ENCODE results near the gene TRIM41.

Gene TRIM41

GRCh38 chr5:181233801-181234454 lies 10.8 kb downstream of the TRIM41 start:
- DNase-seq: no peak

GRCh38 chr5:181234455-181235306 lies 11.6 kb downstream of the TRIM41 start:
- peak; percentile 18 for DNase-seq

DNA sequence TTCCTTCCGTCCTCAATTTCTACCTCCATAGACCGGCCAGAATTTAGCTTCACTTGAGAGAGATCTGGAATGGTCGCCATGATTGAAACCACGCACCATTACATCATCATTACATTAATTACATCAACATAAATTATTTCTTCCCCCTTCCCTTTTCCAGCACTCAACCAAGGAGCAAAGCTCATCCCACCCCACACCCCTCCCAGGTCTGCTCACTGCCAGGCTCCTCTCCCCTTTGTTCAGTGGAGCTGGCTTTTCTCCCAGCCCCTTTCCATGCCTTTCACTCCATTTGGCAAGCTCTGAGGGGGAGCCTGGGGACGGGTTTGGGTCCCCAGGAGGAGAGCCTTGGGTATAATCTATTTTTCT lies 12.2 kb downstream of the TRIM41 start:
- DNase-seq: no peak

DNA sequence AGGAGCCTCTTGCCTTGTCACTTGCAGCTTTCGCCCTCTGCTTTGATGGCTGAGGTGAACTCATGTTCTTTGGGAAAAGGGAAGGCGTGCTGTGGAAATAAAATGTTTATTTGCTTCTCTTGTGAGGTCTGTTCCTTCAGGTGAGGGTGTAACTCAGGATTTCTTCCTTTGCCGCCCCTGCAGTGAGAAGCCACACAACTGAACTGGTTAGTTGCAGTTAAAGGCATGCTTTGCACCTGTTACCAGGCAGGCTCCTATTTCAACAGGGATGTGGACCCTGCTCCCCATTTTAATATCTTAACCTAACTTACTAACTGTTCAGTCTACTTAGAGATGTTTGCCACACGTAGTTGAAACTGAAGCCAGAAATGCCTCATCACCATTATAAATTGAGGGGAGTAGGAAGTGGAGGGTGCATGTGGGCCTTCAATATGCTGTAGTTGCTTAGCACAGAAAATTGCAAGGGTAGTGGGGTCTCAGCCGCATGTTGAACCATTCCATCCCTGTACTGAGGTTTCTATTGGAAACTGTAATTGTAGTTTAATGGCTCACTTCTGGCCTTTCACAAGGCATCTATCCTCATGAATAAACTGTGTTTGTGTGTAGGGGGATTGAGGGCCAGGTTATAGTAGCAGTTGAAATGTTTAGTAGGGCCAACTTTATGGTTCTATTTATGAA lies 12.7 kb downstream of the TRIM41 start:
- no peak for DNase-seq

GRCh38 chr5:181236471-181236870 lies 13.4 kb downstream of the TRIM41 start:
- DNase-seq: no peak

DNA sequence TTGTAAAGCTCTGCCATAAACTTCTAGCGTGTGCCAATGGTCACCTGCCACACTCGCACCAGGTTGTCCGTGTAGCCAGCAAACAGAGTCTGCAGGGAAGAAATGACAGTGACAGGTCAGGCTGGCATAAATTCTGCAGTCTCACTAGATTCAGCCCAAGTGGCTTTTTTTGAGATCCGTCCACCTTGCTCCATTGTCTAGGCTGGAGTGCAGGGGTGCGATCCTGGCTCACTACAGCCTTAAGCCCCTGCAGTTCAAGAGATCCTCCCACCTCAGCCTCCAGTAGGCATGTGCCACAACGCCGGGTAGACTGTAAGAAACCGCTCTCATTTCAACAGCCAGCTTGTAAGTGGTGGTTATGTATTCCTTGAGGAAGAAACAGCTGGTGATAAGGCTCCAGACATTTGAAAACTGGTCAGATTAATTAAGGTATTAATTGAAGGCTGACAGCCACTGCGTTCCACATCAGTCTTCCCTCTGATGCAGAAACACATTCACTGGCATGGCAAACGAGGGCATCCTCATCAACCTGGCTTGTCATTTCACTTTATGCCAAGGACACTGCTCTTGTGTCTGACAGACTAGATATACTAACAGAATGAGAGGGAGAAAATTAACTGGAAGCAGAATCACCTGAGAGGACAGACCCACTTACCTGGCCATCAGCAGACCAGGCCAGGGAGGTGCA lies 14.0 kb downstream of the TRIM41 start:
- DNase-seq: no peak

GRCh38 chr5:181237729-181238385 lies 14.8 kb downstream of the TRIM41 start:
- no peak for DNase-seq

DNA sequence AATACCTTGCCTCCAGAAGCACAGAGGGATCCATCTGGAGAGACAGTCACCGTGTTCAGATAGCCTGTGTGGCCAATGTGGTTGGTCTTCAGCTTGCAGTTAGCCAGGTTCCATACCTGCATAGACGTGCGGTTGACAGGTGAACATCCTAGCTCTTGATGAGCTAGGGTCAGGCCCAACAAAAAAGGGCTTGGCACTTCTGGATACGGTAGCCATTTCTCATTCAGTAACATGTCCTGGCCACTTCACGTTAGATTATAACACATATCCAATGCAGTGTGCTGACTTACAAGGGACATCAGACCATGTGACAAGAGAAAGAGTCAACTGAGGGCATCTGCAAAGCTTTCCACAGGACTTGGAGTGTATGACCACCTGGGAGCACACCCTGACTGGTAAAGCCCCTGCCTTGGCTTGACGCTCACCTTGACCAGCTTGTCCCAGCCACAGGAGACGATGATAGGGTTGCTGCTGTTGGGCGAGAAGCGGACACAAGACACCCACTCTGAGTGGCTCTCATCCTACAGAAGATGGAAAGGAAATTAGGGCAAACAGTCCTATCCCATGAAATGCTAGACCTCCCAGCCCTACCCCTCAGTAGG lies 16.1 kb downstream of the TRIM41 start:
- no peak for DNase-seq

- peak; percentile 59 for DNase-seq
These were observed 18.4 kb downstream of the TRIM41 start for GRCh38 chr5:181241393-181241975.

DNA sequence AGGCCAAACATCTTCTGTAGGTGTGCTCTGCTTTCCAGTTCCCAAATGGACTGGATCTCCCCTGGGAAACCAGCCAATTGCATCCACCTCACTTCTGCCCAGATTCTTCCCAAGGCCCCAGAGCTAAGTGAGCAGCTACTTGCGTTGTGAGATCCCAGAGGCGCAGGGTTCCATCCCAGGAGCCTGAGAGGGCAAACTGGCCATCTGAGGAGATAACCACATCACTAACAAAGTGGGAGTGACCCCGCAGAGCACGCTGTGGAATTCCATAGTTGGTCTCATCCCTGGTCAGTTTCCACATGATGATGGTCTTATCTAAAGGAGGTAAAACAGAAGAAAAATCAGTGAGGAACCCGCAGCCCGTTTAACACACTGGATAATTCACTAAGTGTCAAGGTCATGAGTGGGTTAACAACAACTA lies 19.0 kb downstream of the TRIM41 start:
- DNase-seq: no peak

DNA sequence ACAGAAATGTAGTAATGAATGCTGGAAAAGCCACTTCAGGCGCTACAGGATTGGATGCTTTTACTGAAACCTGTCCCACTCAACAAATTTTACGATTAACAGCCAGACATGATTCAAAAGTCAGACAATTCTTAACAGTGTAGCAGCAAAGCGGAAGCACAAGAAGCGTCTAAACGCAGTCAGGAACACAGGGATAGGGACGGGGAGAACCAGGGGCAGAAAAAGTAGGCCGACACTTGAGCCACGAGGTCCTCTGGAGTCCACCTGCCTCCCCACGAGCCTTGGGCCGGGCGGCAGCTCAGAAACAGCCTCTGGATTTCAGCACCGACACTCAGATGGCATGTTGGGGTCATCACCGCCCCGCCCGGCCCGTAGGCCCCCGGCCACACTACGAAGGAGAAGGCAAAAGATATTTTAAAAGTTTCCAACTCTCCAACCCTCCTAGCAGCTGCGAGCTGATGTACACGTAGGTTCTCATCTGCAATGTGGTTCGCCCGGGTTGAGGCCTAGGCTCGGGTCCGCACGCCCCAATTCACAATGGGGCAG lies 20.0 kb downstream of the TRIM41 start:
- peak; percentile 29 for DNase-seq

- peak; percentile 92 for DNase-seq
These were observed 20.7 kb downstream of the TRIM41 start, which contains the start of gene RACK1 for GRCh38 chr5:181243564-181244343. Gene RACK1 (minus strand): TSS chr5:181243906. CDS start chr5:181243800, 106 bp downstream.

DNA sequence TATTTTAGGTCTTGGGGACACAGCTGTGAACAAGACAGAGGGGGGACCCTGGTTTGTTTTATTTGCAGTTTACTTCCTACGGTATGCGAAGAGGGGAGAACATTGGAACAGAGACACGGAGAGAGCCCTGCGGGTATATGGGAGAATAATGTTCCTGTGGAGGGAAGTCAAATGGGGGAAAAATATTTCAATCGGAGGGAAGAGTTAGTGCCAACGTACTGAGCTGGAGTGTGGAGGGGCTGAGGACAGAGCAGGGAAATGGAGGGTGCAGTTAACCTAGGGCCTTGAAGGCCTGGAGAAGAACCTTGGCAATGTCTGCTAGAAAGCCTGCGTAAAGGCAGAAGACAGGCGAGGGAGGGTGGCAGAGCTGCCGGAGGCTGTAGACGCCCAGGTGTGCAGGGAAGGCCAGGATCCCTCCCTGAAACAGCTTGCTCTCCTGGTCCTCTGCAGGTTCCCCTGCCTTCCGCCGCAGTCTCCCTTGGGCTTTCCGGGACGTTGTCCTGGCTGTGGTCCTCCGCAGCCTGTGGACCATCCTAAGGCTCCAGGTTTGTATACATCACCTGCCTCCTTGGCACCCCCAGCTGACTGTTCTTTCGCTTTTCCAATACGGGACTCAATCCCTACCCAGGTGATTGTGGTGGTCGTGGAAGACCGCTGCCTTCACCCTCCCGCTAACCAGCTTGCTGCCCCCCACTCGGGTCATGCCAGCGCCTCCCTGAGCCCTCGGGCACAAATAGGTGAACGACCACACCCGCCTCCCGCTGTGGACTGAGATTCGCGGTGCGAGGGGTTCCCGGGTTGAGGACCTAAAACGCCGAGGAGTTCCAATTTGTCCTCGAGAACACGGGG lies 22.6 kb downstream of the TRIM41 start:
- DNase-seq: peak; percentile 43

- peak; percentile 84 for DNase-seq
These were observed 23.4 kb downstream of the TRIM41 start for GRCh38 chr5:181246276-181247049.

DNA sequence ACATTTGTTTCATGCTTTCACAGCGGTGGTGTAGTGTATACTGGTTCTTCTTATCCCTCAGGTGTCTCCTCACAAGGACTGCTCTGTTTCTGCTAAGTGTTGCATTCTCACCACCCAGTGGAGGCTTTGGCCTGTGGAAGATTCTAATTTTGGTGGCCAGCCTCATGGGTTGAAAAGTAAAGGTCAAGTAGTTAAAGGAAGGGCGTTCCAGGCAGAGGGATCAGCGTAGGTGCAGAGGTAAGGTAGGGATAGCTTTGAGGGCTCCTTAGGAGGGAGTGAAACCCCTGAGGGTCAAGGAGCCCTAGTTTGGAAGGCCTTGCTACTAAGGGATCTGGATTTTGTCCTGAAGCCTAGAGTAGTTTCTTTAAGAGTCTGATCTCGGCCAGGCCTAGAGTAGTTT lies 25.2 kb downstream of the TRIM41 start:
- peak; percentile 8 for DNase-seq

DNA sequence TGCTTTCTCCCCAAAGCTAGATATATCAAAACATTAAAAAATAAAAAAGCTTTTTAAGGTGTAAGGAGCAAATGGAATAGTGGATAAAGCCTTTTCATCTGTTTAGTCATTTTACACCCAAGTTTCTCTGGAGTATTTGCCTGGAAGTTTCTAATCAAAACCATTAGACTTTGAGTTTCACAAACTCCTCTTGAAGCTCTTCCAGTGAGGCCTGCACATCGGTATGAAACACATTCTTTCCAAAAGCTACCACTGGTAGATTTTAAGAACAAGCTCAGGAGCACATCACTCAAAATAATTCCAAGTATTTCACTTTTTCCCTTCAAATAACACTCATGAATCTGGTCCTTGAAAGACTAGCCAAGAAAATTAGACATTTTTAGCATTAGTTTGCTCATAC lies 32.2 kb downstream of the TRIM41 start:
- DNase-seq: no peak

DNA sequence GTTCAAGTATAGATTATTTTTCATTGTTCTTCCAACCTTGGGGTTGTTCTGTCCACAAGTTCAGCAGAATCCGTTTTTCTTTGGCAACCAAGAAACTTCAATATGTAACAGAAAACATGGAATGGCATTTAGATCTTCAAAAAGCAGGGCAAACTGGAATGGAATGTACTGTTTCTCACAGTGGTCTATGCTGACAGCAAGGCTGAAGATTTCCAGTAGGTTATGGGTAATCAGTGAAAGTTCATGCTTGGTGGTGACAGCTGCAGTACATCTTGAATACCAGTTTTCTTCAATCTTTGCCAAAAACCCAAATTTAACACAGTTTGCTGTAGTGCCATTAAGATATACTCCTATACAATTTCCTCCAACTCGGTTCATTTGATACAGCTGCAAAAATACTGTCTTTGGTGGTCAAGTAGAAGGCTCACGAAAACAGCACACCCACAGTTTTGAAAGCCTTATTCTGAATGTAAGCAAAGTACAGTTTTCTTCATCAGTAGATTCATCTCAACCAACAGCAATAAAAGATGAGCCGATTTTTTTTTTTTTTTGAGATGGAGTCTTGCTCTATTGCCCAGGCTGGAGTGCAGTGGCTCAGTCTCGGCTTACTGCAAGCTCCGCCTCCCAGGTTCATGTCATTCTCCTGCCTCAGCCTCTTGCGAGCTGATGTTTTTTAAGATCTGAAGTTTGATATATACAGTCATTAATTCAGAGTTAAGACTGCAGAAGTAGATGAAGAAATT lies 32.9 kb downstream of the TRIM41 start:
- DNase-seq: no peak

- DNase-seq: no peak
These were observed 35.5 kb downstream of the TRIM41 start for GRCh38 chr5:181258576-181258975.
